Neural progenitor cell (in vitro differentiated cells): ENCODE measurements around the gene GRK3. TPM values are rescaled to one million over a fixed set of nuclear protein-coding genes. Genes with fewer than 3 reads are reported as not detected.
A peak's percentile ranks its signal among the peaks of the same experiment; 100 is the strongest.

Experiments used
- DNase-seq: peaks from one replicate; pipeline ENCODE4 v3.0.0-alpha.2; 2016; ENCODE audit warnings: low spot score
- H2AFZ ChIP-seq: fragments of 200-600 bp; sonication (generic); replicated peaks from 2 replicates; pipeline ENCODE4 v1.6.1; 2016; ENCODE audit warnings: antibody characterized with exemption
- H3F3A ChIP-seq: fragments of 200-600 bp; sonication (generic); 2 replicates; pipeline ENCODE4 v1.6.1; 2016; ENCODE audit warnings: antibody characterized with exemption, low read depth
- H3K27ac ChIP-seq: fragments of 200-600 bp; sonication (generic); 2 replicates; pipeline ENCODE4 v1.5.1; 2016; ENCODE audit warnings: mild to moderate bottlenecking
- H3K27me3 ChIP-seq: fragments of 200-600 bp; sonication (generic); 2 replicates; pipeline ENCODE4 v1.6.1; 2016; ENCODE audit warnings: mild to moderate bottlenecking, moderate library complexity
- H3K36me3 ChIP-seq: fragments of 200-600 bp; sonication (generic); 2 replicates; pipeline ENCODE4 v1.5.1; 2016
- H3K4me1 ChIP-seq: fragments of 200-600 bp; sonication (generic); 2 replicates; pipeline ENCODE4 v1.6.1; 2016; ENCODE audit warnings: mixed run types
- H3K4me2 ChIP-seq: fragments of 200-600 bp; sonication (generic); 2 replicates; pipeline ENCODE4 v1.6.1; 2016
- H3K4me3 ChIP-seq: fragments of 200-600 bp; sonication (generic); 2 replicates; pipeline ENCODE4 v1.5.1; 2016
- H3K79me2 ChIP-seq: fragments of 200-600 bp; sonication (generic); 2 replicates; pipeline ENCODE4 v1.6.1; 2016; ENCODE audit warnings: low read depth
- H3K9ac ChIP-seq: fragments of 200-600 bp; sonication (generic); 2 replicates; pipeline ENCODE4 v1.6.1; 2016
- H3K9me3 ChIP-seq: fragments of 200-600 bp; sonication (generic); 2 replicates; pipeline ENCODE4 v1.5.1; 2016; ENCODE audit warnings: low read depth
- H4K20me1 ChIP-seq: fragments of 200-600 bp; sonication (generic); 2 replicates; pipeline ENCODE4 v1.6.1; 2016; ENCODE audit warnings: low read depth
- H3K27ac Mint-ChIP-seq: 3 replicates; pipeline ENCODE4 v1.8.0; 2021; ENCODE audit warnings: mixed read lengths
- H3K27me3 Mint-ChIP-seq: 2 replicates; pipeline ENCODE4 v1.8.0; 2022; ENCODE audit warnings: low read depth, mild to moderate bottlenecking, inconsistent platforms, moderate library complexity, mixed read lengths; ENCODE audit not compliant: insufficient read depth
- H3K36me3 Mint-ChIP-seq: 3 replicates; pipeline ENCODE4 v1.8.0; 2021; ENCODE audit warnings: mixed read lengths
- H3K4me1 Mint-ChIP-seq: 3 replicates; pipeline ENCODE4 v1.8.0; 2021; ENCODE audit warnings: mixed read lengths
- H3K4me3 Mint-ChIP-seq: 3 replicates; pipeline ENCODE4 v1.8.0; 2021; ENCODE audit warnings: mild to moderate bottlenecking, moderate library complexity, mixed read lengths
- H3K9me3 Mint-ChIP-seq: 3 replicates; pipeline ENCODE4 v1.8.0; 2020; ENCODE audit warnings: mixed read lengths
- CTCF ChIP-seq: fragments of 200-600 bp; sonication (generic); IDR thresholded peaks from 2 replicates; pipeline ENCODE4 v1.5.1; 2017; ENCODE audit warnings: antibody characterized with exemption, mild to moderate bottlenecking
- EZH2 ChIP-seq: fragments of 200-600 bp; sonication (generic); IDR thresholded peaks from 2 replicates; pipeline ENCODE4 v1.6.1; 2017; ENCODE audit warnings: antibody characterized with exemption, mild to moderate bottlenecking, moderate library complexity
- EZH2phosphoT487 ChIP-seq: fragments of 200-600 bp; sonication (generic); IDR thresholded peaks from 2 replicates; pipeline ENCODE4 v1.6.1; 2017; ENCODE audit warnings: antibody characterized with exemption
- small RNA-seq: library from RNA; depleted of rRNA; stranded (forward); fragments of <200 nt; gene quantifications from one replicate; pipeline ENCODE3, GENCODE V24; 2015
- total RNA-seq: library from RNA; depleted of rRNA; stranded (reverse); fragments of >200 nt; gene quantifications from 2 replicates; pipeline ENCODE4 v1.2.3, GENCODE V29; 2015; ENCODE audit warnings: low replicate concordance

The GRK3 gene
- total RNA-seq, 1 donor from 2014 or later = 20.8 TPM

GRCh38 chr22:25775531-25775930, 211.1 kb downstream of the GRK3 start:
- Histone ChIP-seq H3F3A (no peaks in the 10 kb centered on the region), H3K36me3 (no peaks in the 10 kb centered on the region), H3K9me3 (no peaks in the 10 kb centered on the region), H3K27me3 (no peaks in the 10 kb centered on the region), H3K4me2 (no peak overlapping the region), H3K27ac (no peak overlapping the region), H2AFZ (no peak overlapping the region), H3K4me1 (no peaks in the 10 kb centered on the region), H4K20me1 (no peaks in the 10 kb centered on the region), H3K79me2 (no peaks in the 10 kb centered on the region), H3K4me3 (no peak overlapping the region), H3K9ac (no peak overlapping the region)
- no peaks in the 10 kb centered on the region for H3K36me3 Mint-ChIP-seq
- H3K27me3 Mint-ChIP-seq = peaks cover 3% of the 10 kb centered on the region
- peaks cover 8% of the 10 kb centered on the region for H3K4me1 Mint-ChIP-seq
- H3K4me3 Mint-ChIP-seq = no peak overlapping the region
- no peak for TF ChIP-seq CTCF
- no peak for TF ChIP-seq EZH2phosphoT487
- TF ChIP-seq EZH2 = no peak
- peak; percentile 54 for DNase-seq
- H3K27ac Mint-ChIP-seq = peak overlapping the region; percentile 2
- no peaks in the 10 kb centered on the region for H3K9me3 Mint-ChIP-seq

- Mint-ChIP-seq H3K4me3 (no peak overlapping the region), H3K36me3 (no peaks in the 10 kb centered on the region), H3K9me3 (no peaks in the 10 kb centered on the region), H3K27me3 (no peaks in the 10 kb centered on the region), H3K27ac (no peak overlapping the region), H3K4me1 (peaks cover 8% of the 10 kb centered on the region)
- Histone ChIP-seq H3K36me3 (no peaks in the 10 kb centered on the region), H3K27me3 (no peaks in the 10 kb centered on the region), H3K9me3 (no peaks in the 10 kb centered on the region), H2AFZ (no peak overlapping the region), H4K20me1 (no peaks in the 10 kb centered on the region), H3K9ac (no peak overlapping the region), H3K4me3 (no peak overlapping the region), H3K4me2 (no peak overlapping the region), H3F3A (no peaks in the 10 kb centered on the region), H3K27ac (no peak overlapping the region), H3K79me2 (no peaks in the 10 kb centered on the region), H3K4me1 (no peaks in the 10 kb centered on the region)
- no peak for DNase-seq
- TF ChIP-seq CTCF (no peak), EZH2 (no peak)
Observed at GRCh38 chr22:25777411-25777810, 212.9 kb downstream of the GRK3 start.

- H3K79me2 ChIP-seq = no peaks in the 10 kb centered on the region
- no peaks in the 10 kb centered on the region for H3K36me3 ChIP-seq
- no peak overlapping the region for H3K4me3 ChIP-seq
- H4K20me1 ChIP-seq = no peaks in the 10 kb centered on the region
- peaks cover 8% of the 10 kb centered on the region for H3K4me1 Mint-ChIP-seq
- H3K27ac ChIP-seq = no peak overlapping the region
- peak; percentile 43 for TF ChIP-seq CTCF
- TF ChIP-seq EZH2 = no peak
- no peak for TF ChIP-seq EZH2phosphoT487
- no peaks in the 10 kb centered on the region for H3K27me3 ChIP-seq
- no peak overlapping the region for H3K27ac Mint-ChIP-seq
- no peak overlapping the region for H3K9ac ChIP-seq
- H3K4me3 Mint-ChIP-seq = no peak overlapping the region
- peak; percentile 45 for DNase-seq
- no peaks in the 10 kb centered on the region for H3K9me3 Mint-ChIP-seq
- H3F3A ChIP-seq = no peaks in the 10 kb centered on the region
- no peaks in the 10 kb centered on the region for H3K4me1 ChIP-seq
- no peaks in the 10 kb centered on the region for H3K9me3 ChIP-seq
- no peak overlapping the region for H2AFZ ChIP-seq
- no peaks in the 10 kb centered on the region for H3K36me3 Mint-ChIP-seq
- H3K27me3 Mint-ChIP-seq = no peaks in the 10 kb centered on the region
- H3K4me2 ChIP-seq = no peak overlapping the region
Observed at GRCh38 chr22:25777870-25778269, 213.4 kb downstream of the GRK3 start.

Small RNA genes lying within 50 kb of the gene (small RNA-seq; reads per million reads assigned to genes)
- gene RNA5SP494 = not detected

Other genes with a start within 250 kb of the GRK3 start
- 0.09 TPM in 1 of 2 replicates, not detected in the other for gene MYO18B, start 177.5 kb downstream of the GRK3 start, total RNA-seq